Stimulated activated naive CD4-positive, alpha-beta T cell (primary cell): Measurements from ENCODE around the gene MVB12B.
A peak's percentile ranks its signal among the peaks of the same experiment; 100 is the strongest.

Experiments used
- DNase-seq, 6 experiments: peaks; one replicate each; lab custom pipeline; 2025; lab: John Stamatoyannopoulos, UW

Gene MVB12B

DNA sequence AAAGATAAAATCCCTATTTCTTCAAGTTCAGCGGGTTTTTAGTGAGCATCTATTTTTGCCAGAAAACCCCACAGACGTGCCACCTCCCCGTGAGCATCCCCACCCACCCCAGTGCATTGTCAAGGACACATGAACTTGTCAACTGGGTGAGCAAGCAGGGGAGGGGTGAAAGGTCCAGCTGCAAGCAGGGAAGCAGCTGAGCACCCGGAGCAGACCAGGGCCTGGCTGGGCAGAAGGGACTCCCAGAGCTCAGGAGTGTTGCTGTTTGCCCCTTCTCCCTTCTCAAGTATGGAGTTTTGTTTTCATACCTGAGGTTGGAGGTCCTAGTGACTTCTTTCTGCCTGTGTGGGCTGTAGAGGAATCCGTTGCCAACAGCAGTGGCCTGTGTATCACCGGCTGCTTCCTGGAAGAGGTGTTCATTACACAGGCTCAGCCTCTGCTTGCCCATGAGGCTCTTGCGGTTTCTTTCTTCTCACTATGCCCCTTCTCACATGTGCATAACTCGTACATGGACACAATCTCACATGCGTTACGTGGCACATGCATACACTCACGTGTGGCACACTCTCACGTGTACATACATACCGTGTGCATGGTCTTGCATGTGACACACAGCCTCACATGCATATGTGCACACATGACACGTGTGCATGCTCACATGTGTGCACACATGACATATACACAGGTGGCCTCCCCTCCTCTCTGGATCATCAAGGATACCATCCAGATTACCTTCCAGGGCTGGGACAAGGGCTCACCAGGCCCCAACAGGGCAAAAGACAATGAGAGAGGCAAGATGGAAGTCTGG, 126.7 kb downstream of the MVB12B start:
- no peak for DNase-seq

DNA sequence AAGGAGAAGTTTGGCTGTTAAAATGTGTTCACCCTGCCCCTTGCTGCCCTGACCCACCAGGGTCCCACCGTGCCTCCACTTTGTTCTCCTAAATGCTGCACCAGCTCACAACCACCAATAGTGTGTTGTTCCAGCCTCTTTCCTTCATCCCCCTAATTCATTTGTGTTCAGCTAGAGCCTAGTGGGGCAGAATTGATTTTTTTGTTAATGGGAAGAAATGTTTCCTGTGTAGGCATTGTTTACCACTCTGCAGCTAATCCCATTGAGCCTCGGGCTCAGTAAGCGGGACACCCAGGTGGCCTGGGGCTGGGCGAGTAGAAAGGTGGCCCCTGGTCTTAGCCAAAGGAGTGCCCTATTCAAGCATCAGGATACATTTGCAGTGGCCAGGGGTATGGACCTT, 127.6 kb downstream of the MVB12B start:
- no peak for DNase-seq

DNA sequence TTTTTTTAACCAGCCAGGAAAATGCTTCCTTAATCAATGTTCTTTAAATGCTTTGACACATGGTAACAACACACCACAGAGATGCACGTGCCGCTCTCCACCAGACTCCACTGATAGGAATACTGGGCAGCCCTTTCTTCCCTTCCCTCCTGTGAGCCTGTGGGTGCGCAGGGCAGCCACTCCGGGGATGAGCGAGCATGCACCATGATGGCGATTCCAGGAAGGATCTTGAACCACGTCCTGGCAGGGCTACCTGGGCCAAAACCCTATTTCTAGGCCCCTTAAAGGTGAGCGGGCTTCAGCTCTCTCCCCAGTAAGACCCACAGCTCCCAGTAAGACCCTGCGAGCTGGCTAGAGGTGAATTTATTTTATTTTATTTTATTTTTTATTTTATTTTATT, 128.2 kb downstream of the MVB12B start:
- DNase-seq: no peak

DNA sequence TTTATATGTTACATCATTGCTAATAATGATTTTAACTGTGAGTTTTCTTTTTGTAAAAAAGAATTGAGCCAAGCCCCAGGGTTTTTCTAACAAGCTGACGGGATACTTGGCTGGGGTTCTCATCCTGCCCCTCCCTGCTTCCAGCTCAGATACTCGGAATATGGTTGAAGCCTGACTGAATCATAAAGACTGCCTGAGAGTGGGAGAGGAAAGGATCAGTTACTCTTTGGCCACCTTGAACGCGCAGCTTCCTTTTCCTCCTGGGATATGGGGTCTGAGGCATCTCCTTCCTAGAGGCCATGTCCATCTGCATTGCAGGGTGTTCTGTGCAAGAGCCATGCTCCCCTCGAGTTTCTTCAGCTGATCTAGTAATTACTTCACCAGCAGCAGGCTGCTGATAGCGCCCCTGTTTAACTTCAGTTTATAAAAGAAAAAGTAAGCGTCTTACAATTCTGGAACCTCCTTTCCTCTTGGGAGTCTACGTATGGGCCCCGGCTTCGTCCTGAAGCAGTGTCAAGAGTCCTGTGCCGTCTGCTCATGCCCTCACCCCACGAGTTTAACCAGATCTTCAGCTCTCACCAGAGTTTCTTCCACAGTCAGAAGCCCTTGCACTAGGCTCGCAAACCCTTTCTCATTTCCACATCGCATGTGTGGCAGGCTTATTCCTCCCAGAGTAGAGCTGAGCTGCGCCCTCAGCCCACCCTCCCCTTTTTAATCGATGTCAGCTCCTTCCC, 130.0 kb downstream of the MVB12B start:
- no peak for DNase-seq

DNA sequence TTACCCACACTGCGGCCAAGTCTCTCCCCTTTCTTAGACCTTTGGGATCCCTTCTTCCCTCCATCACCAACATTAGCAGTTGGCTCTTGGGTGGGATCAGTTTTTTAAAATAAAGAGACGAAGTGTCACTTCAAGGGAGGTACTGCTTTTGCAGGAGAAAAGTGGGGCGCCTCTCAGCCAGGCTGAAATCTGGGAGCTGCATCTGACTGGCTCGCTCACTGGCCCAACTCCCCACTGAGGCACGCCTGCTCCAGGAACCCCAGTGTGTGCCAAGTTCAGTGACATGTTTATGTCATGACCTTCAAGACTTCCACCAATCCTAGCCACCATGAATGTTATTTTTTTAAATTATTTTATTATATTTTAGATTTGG, 130.5 kb downstream of the MVB12B start:
- no peak for DNase-seq

DNA sequence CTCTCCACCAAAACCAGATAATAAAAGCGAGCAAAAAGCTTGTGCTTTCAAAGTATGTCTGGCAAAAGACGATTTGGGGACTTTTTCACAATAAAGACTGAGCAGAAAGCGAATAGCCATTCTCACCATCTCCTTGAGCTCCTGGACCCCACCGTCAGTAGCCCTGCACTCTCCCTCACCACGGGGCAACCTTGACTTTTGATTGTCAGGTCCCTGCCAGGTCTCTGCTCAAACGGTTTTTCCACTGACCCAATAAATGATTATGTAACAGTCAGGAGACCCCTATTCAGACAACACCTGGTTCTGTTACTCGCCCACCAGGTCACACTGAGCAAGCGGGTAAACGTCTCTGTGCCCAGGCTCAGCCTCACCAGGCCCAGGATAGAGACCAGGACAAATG, 131.3 kb downstream of the MVB12B start:
- no peak for DNase-seq

- DNase-seq: no peak
These were observed 132.5 kb downstream of the MVB12B start for GRCh38 chr9:126459126-126459525.

DNA sequence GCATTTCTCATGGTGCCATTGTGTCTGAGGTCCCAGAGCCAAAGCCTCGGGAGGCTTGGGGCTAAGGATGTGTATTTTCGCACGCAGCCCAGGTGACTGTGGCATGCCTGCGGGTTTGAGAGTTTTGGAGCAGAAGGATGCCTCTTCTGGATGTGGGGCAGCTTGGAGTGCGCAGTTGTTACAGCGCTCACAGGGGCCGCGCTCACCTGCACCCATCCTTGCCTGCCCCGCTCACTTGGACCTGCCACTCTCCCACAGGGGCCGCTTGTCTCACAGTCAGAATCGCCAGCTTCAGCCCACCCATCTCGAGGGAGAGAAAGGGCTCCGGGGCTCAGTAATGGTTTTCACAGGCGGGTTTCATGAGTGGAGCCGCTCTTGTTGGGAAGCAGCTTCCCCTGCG, 132.9 kb downstream of the MVB12B start:
- DNase-seq: no peak

DNA sequence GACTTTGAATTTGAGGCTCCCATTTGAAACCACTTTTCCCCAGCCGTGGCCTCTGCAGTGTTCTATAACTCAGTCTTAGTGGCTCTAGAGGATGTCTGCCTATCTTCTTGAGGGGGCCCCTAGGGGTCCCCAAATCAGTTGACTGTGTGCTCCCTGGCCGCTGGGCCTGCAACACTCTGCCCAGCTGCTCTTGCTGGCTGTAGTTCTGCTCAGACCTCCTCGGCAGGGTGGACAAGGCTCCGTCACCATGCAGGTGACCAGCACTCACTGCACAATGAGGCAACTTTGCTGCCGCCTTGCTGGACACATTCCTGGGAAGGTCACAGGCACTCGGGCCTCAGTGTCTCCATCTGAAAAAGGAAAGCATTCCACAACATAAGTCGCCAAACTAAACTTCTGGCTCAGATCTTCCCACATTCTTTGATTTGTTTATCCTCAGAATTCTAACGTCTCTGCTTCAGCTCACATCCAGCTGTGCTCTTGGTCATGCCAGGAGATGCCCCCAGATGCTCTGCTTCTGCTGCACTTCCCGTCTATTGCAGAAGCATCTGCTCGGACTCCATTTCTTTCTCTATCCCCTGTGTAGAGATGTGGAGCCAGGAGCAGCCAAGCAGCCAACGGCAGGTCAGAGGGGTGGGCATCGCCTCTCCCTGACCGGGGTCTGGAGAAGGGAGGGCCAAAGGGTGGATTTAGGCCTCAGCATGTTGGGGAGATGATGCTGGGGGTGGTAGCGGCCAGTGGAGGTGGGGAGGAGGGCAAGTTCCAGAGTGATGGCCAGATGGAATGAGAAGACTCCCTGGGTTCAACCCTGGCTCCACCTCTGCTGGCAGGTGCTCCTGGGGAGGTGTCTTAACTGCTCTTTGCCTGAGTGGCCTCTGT, 133.6 kb downstream of the MVB12B start:
- DNase-seq: no peak

GRCh38 chr9:126461029-126461428, 134.4 kb downstream of the MVB12B start:
- no peak for DNase-seq

DNA sequence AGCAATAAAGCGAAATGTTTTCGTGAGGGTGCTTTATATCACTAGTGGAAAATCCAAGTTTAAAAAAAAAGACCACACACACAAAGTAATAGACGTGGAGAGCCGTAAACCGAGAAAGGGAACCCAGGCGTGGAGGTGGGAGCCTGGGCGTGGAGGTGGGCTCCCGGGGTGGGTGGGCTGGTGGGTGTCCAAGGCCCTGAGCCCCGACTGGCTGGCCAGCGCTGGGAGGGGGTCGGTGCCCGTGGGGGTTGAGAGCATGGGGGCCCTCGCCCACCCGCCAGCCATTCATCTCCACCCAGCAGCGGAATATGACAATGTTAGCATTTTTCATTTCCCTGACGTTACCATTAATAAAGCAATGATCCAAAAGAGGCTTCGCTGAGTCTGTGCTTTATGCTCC, 135.0 kb downstream of the MVB12B start:
- no peak for DNase-seq

DNA sequence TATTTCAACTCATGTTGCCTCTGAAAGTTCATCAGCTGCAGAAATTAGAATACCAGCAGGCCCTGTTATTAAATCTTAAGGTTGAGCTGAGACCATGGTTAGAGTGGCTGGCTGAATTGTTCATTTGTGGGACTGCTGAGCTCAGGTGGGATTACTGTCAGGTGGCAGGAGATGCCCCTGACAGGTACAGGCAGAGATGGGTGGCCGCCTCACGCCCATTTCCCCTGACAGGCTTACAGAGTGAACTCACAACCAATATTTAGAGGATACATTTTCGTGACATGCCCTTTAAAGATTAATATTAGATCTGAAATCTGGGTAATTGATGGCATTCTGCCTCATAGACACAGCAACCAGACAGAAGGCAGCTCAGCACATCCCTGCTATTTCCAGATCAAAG, 136.0 kb downstream of the MVB12B start:
- DNase-seq: no peak

DNA sequence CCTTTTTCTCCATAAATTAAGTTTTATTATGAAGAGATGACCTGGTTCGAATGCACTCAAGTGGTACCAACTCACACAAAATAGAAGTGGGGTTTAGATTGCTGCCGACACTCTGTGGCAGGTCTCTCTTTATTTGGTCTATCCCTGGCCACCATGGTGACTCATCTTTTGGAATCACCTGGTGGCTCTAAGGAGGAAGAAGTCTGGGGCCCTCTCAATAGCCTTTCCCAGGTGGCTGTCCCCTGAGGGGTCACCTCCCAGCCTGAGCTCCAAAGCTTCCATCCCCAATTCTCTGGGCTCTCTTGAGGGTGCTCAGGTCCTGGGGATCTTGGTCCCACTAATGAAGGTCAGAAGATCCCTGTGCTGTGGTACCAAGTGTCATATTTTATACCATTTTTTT, 136.8 kb downstream of the MVB12B start:
- no peak for DNase-seq

GRCh38 chr9:126464694-126465441, 138.2 kb downstream of the MVB12B start:
- no peak for DNase-seq

DNA sequence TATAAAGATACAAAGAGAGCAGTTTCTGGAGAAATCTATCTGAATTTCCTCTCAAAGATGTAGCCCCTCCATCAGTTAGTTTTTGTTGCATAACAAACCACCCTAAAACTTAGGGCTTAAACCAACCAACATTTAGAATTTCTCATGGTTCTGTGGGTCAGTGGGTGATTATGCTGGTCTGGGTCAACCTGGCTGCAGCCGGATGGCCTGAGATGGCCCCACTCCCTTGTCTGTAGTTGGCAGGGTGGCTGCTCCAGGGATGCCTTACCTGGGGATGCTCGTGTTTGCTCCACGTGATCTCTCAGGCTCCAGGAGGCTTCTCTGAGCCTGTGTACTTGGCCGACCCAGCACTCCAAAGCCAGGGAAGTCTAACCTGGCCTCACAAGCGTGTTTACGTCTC, 139.3 kb downstream of the MVB12B start:
- DNase-seq: no peak

- DNase-seq: no peak
These were observed 141.7 kb downstream of the MVB12B start for GRCh38 chr9:126468141-126468825.

DNA sequence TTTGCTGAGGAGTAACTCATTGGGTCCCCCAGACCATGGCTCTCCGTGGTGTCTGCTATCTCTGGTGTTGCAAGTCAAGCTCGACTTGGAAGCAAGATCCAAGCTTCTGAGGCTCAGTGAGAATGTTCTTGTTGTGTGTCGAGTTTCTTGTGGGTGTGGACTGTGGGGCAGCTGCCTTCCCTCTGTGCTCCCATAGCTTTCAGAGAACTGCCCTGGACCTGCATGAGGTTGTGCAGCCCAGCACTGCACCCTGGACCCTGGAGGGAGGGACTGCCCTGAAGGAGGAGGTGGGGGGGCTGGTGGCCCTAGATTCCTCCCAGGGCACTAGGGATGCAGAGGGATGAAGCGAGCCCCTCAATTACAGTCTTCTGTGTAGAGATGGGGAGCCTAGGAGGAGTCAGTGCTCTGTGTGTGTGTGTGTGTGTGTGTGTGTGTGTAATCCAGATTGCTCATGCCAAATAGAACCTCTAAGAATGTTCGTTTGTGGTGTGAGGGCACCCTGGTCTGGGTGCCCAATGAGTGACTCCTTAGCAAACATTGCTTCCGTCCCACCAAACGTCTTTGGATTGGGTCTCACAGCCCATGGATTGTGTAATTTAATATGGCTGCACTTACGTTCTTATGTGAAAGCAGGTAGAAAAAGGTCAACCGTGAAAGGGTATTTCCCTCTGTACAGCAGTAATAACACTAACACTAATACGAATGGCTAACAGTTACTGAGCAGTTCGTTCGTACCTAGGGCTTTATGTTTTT, 143.8 kb downstream of the MVB12B start:
- DNase-seq: no peak

DNA sequence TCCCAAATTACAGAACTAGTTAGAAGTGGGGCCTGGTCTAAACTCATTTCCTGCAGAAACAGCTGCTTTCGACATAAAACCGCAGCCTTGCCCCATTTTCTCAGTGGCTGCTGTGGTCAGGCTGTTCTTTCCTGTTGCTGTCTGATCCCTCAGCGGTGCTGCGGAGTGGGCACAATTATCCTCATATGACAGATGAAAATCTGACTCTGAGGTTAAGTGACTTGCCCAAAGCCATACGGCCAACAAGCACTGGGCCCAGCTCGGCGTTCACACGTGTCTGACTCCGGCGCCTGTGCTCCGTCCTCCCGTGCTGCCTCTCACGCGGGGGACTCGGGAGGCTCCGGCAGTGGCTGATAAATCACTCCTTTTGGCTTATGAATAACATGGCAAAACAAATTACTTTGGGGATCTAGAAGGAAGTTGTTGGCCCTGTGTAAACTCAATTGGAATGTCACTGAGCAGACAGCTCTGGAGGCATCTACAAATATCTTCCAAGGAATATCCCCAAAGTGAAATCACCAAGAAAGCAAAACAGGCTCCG, 144.5 kb downstream of the MVB12B start:
- DNase-seq: peak; percentile 13 to 66 (median 46)

- peak in 1 of 6 experiments; percentile 7 for DNase-seq
These were observed 145.7 kb downstream of the MVB12B start for GRCh38 chr9:126472198-126472947.

DNA sequence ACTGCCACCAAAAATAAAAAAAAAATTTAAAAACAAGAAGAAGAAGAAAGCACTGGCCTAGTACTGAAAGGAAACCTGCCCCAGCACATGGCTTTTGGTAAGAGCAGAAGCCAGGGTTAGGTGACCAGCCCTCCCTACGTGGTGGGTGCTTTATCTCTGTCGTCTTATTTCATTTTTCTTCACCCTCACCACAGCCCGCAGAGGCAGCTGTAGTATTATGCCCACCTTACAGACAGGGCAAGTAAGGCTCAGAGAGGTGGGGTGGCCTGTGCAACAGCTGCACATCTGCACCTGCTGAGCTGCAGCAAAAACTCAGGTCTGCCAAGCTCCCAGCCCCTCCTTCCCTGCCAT, 146.3 kb downstream of the MVB12B start:
- DNase-seq: no peak
